ENCODE measurements around the gene HFE. TPM values are rescaled to one million over a fixed set of nuclear protein-coding genes. Genes with fewer than 3 reads are reported as not detected.
A peak's percentile ranks its signal among the peaks of the same experiment; 100 is the strongest.
"Not testable (repeated sequence)": the region's sequence is repeated elsewhere in the genome, so short reads cannot be mapped to it uniquely, and the experiment has no call there.

HFE gene
- total and polyA plus RNA-seq, 8 donors: 3.1 to 10.2 (median 3.6) TPM

DNA sequence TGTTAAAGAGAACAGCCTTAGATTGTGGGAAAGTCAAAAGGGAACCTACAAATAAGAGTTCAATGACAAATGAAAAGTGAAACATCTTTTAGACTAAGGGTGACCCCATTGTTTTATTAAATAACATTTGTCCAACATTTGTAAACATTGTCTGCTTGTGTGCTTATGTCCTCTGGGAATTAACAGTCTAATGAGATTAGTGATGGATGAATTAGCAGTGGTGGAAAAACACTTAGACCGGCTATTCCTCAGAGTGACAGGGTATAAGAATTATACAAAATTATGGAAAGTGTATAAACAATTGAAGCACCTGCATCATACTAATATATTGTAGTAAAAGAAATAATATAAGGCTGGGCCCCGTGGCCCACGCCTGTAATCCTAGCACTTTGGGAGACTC, 29.3 kb upstream of the HFE start:
- H3K4me3 ChIP-seq: no peak overlapping the region
- WGBS, 2 donors: 90 to 96% methylated on average over 3 of the region's 3 CpGs
- no peaks in the 10 kb centered on the region for H3K27me3 ChIP-seq
- intact Hi-C loops (cut with DNase I): no loop called here
- H3K36me3 ChIP-seq: no peaks in the 10 kb centered on the region
- FAIRE-seq (no peak), DNase-seq (no peak), ATAC-seq (no peak)
- TF ChIP-seq CTCF (IDR thresholded peaks at IDR 0.05): no peak
- H3K4me1 ChIP-seq: no peaks in the 10 kb centered on the region
- no peak overlapping the region for H3K27ac ChIP-seq
- H3K9me3 ChIP-seq: no peaks in the 10 kb centered on the region

- H3K9me3 ChIP-seq; H3K4me1 ChIP-seq; FAIRE-seq; H3K27me3 ChIP-seq; DNase-seq; H3K4me3 ChIP-seq; H3K27ac ChIP-seq; H3K36me3 ChIP-seq; intact Hi-C loops (cut with DNase I); ATAC-seq: not testable (repeated sequence)
- 84 to 86% methylated on average over 12 of the region's 12 CpGs for WGBS, 2 donors
Measured at GRCh38 chr6:26058477-26059033, 28.7 kb upstream of the HFE start.

- no peak for TF ChIP-seq CTCF (IDR thresholded peaks at IDR 0.05)
- Histone ChIP-seq H3K36me3 (no peaks in the 10 kb centered on the region), H3K4me1 (no peaks in the 10 kb centered on the region), H3K27ac (no peak overlapping the region), H3K4me3 (no peak overlapping the region), H3K9me3 (no peaks in the 10 kb centered on the region), H3K27me3 (no peaks in the 10 kb centered on the region)
- intact Hi-C loops (cut with DNase I): loop anchor here in 2 of 3 donors (2.0 to 5.0 kb wide), 2 partner anchors 37 to 39 kb away; no protein-coding TSS in a partner anchor
- 76 to 86% methylated on average over 4 of the region's 4 CpGs for WGBS, 2 donors
- FAIRE-seq: no peak
- DNase-seq: no peak
- ATAC-seq: no peak
Measured at GRCh38 chr6:26059941-26060340, 27.3 kb upstream of the HFE start.

GRCh38 chr6:26064619-26065257, 22.5 kb upstream of the HFE start:
- H3K9me3 ChIP-seq: no peaks in the 10 kb centered on the region
- intact Hi-C loops (cut with DNase I): loop anchor here in 1 of 3 donors (5.0 kb wide), 1 partner anchor 33 kb away; no protein-coding TSS in a partner anchor
- ATAC-seq: peak; percentile 76 to 82 (median 80)
- FAIRE-seq: peak; percentile 43
- peak in 1 of 6 donors; percentile 36 for DNase-seq
- peaks cover 0 to 11% (median 0%) of the 10 kb centered on the region in 3 donors for H3K4me1 ChIP-seq
- H3K4me3 ChIP-seq: no peak overlapping the region
- 23 to 28% methylated on average over 10 of the region's 10 CpGs for WGBS, 2 donors
- H3K36me3 ChIP-seq: no peaks in the 10 kb centered on the region
- no peak overlapping the region for H3K27ac ChIP-seq
- no peaks in the 10 kb centered on the region for H3K27me3 ChIP-seq
- peak; percentile 48 to 72 (median 66) for TF ChIP-seq CTCF (IDR thresholded peaks at IDR 0.05)

DNA sequence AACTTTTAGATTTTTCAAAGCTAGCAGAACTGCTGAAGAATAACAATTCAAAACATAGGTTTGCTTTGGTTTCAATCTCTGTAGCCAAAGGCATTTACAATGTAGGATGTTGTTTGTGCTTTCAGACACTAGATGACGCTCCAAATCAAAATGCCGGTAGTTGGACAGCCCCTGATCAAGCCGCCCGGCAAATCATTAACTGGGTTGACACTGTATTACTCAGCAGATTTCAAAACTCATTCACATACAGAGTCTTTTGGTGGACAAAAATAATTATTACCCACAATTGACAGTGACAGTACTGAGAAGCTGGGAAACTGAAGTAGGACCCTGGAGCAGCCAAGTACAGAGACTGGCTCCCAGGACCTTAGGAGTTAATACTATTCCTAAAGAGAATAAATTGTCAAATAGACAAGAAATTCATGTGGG, 21.3 kb upstream of the HFE start:
- Histone ChIP-seq H3K4me3 (peak overlapping the region in 1 of 4 donors; percentile 8), H3K27me3 (no peaks in the 10 kb centered on the region), H3K27ac (no peak overlapping the region), H3K36me3 (no peaks in the 10 kb centered on the region), H3K9me3 (no peaks in the 10 kb centered on the region), H3K4me1 (peaks cover 0 to 11% (median 0%) of the 10 kb centered on the region in 3 donors)
- WGBS, 2 donors: 0 to 1% methylated on average over 4 of the region's 4 CpGs
- peak; percentile 98 for FAIRE-seq
- ATAC-seq: peak; percentile 97 to 98 (median 98)
- intact Hi-C loops (cut with DNase I): no loop called here
- peak in 4 of 6 donors; percentile 73 to 82 (median 80) for DNase-seq
- TF ChIP-seq CTCF (IDR thresholded peaks at IDR 0.05): peak; percentile 55 to 80 (median 70)

Measured in pancreas (tissue), 10 donors.